ENCODE results near the gene SPDYE17.
"Not testable (repeated sequence)": the region's sequence is repeated elsewhere in the genome, so short reads cannot be mapped to it uniquely, and the experiment has no call there.

SPDYE17 gene

DNA sequence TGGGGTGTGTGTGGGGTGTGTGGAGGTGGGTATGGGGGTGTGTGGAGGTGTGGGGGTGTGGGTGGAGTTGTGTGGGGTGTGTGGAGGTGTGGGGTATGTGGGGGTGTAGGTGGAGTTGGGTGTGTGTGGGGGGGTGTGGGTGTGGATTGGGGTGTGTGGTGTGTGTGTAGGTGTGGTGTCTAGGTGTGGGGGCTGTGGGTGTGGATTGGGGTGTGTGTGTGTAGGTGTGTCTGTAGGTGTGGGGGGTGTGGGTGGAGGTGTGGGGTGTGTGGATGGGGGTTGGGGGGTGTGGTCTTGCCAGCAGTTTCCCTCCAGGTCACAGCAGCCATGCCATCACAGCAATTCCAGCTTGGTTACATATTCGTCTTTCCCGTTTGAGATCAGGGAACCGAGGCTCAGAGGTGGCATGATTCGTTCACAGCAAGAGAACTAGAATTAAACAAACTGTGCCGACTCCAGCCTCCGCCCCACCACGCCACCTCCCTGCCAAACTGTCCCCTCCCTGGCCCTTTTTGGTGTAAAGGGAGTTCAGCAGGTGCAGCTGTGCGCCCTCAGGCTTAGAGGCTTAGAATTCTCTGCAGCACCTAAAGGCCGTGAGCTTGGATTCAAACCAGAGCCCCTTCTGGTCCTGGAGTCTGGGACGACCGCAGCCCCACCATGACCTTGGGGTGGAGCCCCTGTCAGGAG, 33.3 kb downstream of the SPDYE17 start:
- DNase-seq (ENCODE audit: low read depth, low spot score): not testable (repeated sequence)

- no peak for DNase-seq (ENCODE audit: low read depth, low spot score)
Observed at GRCh38 chr7:76998285-76998589, 33.9 kb downstream of the SPDYE17 start.

GRCh38 chr7:76997381-76998284, 34.5 kb downstream of the SPDYE17 start:
- no peak for DNase-seq (ENCODE audit: low read depth, low spot score)

DNA sequence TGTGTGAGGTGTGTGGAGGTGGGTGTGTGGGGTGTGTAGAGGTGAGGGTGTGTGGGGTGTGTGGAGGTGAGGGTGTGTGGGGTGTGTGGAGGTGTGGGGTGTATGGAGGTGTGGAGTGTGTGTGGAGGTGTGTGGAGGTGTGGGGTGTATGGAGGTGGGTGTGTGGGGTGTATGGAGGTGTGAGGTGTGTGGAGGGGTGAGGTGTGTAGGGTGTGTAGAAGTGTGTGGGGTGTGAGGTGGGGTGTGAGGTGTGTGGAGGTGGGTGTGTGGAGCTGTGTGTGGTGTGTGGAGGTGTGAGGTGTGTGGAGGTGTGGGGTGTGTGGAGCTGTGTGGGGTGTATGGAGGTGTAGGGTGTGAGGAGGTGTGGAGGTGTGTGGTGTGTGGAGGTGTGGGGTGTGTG, 35.2 kb downstream of the SPDYE17 start:
- not testable (repeated sequence) for DNase-seq (ENCODE audit: low read depth, low spot score)

- not testable (repeated sequence) for DNase-seq (ENCODE audit: low read depth, low spot score)
Observed at GRCh38 chr7:76994286-76994685, 37.9 kb downstream of the SPDYE17 start.

DNA sequence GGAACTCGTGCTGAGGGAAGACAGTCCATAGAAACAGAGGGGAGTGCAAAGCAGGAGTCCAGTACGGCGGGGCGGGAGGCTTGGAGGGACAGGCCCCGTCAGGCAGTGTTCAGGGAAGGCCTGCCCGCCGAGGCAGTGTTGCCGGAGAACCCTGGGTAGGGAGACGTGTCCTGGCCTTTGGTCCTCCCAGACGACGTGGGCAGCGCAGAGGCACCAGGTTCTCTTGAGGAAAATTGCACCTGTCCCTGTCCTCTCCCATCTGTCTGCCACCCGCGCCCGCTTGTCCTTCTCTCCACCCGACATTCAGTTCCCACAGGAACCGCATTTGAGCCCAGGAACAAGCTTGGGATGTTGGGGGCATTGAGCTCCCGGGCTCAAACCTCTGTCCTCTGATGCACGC, 38.3 kb downstream of the SPDYE17 start:
- not testable (repeated sequence) for DNase-seq (ENCODE audit: low read depth, low spot score)

- DNase-seq (ENCODE audit: low read depth, low spot score): not testable (repeated sequence)
Observed at GRCh38 chr7:76992871-76993270, 39.3 kb downstream of the SPDYE17 start.

DNA sequence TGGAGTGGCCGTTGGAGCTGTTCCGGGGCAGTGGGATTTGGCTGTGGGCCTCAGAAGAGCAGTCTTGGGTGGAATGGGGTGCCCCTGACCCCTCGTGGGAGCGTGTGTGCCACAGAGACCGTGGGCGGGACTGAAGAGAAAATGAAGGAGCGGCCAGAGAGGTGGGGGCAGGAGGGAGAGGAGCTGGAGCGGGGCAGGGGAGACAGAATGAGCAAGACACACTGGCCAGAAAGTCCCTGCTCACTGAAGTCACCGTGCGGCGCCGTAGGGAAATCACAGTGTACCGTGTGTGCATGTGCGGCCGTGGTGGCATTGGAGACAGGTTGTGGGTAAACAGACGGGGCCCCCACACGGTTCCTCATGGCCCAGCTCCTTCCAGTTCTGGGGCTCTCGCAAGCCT, 40.0 kb downstream of the SPDYE17 start:
- not testable (repeated sequence) for DNase-seq (ENCODE audit: low read depth, low spot score)

DNA sequence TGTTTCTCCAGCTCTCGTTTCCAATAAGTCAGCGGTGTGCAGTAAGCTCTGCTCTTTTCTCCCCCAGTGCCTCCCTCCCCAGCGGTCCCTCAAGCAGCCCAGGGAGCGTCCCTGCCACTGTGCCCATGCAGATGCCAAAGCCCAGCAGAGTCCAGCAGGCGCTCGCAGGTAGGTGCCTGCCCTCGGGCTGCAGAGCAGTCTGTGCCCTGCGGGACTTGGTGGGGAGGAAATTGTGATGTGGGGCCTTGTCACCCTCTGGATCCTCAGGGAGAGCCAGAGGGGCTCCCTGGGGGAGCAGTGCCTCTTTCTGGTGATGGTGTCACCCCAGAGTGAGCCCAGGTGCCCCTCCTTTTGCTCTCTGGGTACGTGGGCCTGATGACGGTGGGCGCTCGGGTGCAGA, 42.0 kb downstream of the SPDYE17 start:
- not testable (repeated sequence) for DNase-seq (ENCODE audit: low read depth, low spot score)

DNA sequence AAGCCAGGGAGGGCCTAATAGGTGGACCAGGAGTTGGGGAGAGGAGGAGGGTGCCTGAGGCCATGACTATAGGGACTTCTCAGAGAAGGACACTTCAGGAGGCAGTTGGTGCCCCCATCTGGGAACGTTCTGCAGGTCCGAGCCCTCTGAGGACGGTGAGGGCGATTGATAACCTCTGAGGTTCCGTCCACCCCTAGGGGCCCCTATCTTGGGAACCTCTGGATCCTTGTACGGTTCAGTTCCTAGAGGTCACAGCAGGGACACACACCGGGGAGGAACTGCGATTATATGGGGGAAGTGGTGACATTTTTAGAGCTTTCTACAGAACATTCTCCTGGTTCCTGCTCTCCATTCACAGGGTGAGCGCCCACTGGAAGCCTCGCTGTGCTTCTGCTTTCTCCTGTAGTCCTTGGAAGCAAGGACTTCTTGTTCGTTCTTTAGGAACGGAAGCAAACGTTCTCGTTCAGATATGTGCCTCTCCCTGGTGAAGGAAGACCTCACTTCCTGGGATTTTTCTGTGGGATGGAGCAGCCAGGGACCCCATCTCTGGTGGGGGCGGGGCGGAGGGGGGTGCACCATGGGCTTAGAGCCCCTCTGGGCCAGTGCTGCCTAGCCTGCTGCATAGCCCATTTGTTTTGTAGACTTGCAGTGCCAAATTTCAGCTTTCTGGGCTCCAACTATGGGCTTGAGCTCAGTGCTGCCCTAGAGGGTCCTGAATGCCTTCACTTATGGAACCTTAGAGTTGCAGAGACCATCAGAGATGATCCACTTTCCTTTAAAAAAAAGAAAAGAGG, 46.0 kb downstream of the SPDYE17 start:
- not testable (repeated sequence) for DNase-seq (ENCODE audit: low read depth, low spot score)

GRCh38 chr7:76984784-76985136, 47.4 kb downstream of the SPDYE17 start:
- DNase-seq (ENCODE audit: low read depth, low spot score): not testable (repeated sequence)

GRCh38 chr7:76983937-76984783, 48.0 kb downstream of the SPDYE17 start:
- DNase-seq (ENCODE audit: low read depth, low spot score): not testable (repeated sequence)

DNA sequence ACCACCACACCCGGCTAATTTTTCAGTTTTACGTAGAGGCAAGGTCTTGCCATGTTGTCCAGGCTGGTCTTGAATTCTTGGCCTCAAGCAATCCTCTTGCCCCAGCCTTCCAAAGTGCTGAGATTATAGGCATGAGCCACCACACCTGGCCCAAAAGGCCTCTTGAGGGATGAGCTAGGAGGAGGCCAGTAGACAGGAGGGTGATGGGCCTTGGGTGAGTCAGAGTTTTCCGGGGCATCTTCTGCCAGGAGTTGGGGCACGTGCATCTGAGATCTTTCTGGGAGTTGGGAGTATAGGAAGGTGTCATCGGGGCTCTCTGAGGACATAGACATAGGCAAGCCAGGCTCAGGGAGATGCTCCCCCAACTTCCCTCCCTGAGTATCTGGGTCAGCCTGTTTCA, 48.8 kb downstream of the SPDYE17 start:
- DNase-seq (ENCODE audit: low read depth, low spot score): not testable (repeated sequence)

GRCh38 chr7:76982501-76982900, 49.7 kb downstream of the SPDYE17 start:
- not testable (repeated sequence) for DNase-seq (ENCODE audit: low read depth, low spot score)

DNA sequence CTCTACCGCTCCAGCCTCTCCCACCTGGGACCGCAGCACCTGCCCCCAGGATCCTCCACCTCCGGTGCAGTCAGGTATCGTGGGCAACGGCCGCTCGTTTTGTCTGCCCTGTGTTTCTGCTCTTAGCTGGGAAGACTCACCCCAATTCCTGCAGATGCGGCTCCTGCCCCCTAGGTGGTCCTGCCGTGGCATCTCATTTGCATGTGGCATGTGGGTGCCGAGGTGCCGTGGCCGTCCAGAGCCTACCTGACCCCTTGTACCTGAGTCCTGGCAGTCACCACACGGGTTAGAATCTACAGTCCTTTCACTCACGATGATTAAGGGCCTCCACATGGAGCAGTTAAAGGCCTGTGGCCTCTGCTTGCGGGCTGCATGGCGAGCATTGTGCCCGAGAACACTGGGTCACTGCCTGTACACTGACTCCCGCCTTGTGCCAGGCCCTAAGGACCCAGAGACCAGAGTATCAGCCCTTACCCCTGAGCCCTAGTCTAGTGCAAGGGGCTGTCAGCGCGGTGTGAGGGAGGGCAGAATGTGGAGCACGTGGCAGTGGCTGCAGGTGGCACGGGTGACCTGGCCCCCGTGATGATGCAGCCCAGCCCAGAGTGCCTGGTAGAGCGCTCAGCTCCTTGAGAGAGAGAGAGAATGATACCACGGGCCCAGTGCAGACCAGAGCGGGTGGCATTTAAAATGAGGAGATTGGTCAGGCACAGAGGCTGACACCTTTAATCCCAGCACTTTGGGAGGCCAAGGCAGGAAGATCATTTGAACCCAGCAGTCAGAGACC, 50.8 kb downstream of the SPDYE17 start:
- not testable (repeated sequence) for DNase-seq (ENCODE audit: low read depth, low spot score)

GRCh38 chr7:76980576-76980975, 51.6 kb downstream of the SPDYE17 start:
- not testable (repeated sequence) for DNase-seq (ENCODE audit: low read depth, low spot score)

DNA sequence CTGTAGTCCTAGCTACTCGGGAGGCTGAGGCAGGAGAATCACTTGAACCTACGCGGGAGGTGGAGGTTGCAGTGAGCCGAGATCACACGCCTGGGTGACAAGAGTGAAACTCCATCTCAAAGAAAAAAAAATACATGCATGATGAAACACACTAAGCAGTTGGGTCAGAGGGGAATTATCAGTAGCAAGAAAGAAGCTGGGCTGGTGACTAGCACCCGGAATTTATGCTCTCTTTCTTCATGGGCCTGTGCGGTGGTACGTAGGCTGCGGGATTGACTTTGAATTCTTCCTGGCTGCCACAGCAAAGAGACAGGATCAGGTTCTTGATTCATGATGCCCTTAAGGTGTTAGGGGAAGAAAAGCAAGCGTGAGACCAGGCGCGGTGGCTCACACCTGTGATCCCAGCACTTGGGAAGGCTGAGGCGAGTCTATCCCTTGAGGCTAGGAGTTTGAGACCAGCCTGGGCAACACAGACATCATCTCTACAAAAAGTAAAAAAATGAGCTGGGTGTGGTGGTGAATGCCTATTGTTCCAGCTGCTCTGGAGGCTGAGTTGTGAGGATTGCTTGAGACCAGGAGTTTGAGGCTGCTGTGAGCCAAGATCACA, 54.3 kb downstream of the SPDYE17 start:
- not testable (repeated sequence) for DNase-seq (ENCODE audit: low read depth, low spot score)

GRCh38 chr7:76974793-76975579, 57.2 kb downstream of the SPDYE17 start:
- DNase-seq (ENCODE audit: low read depth, low spot score): not testable (repeated sequence)

DNA sequence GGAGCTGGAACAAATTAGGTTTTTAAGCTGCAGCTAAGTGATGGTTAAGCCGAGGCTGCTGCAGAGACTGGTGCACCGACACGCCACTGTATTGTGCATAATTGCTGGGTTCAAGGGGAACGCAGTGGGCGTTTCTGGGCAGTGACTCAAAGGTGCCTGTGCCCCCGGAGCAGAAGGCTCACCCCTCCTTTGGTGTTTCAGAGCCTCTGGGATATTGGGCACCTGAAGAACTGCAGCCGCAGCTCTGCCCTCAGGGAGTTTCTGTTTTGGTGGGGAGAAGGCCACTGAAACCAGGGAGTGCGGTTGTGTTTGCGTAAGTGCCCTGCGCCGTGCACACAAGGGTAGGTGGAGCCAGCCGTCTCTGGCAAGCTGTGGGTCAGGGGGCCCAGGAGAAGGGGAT, 57.8 kb downstream of the SPDYE17 start:
- DNase-seq (ENCODE audit: low read depth, low spot score): not testable (repeated sequence)

All from activated CD4-positive, CD25-positive, alpha-beta regulatory T cell treated with anti-CD3 and anti-CD28 coated beads, Interleukin-2, amount 50 U/mL, for 16 hours (primary cell).